Type B pancreatic cell (in vitro differentiated cells): ENCODE measurements around the gene HDAC10. TPM values are rescaled to one million over a fixed set of nuclear protein-coding genes. Genes with fewer than 3 reads are reported as not detected.

Source experiments
- DNase-seq: peaks from one replicate; pipeline ENCODE4 v3.0.0; 2021; ENCODE audit warnings: mixed read lengths; ENCODE audit not compliant: unreplicated experiment; ENCODE audit errors: extremely low spot score
- H3K27ac Mint-ChIP-seq: 2 replicates; pipeline ENCODE4 v1.8.0; 2021; ENCODE audit warnings: mild to moderate bottlenecking, mixed read lengths
- H3K27me3 Mint-ChIP-seq: 2 replicates; pipeline ENCODE4 v1.8.0; 2021; ENCODE audit warnings: mixed read lengths
- H3K36me3 Mint-ChIP-seq: 2 replicates; pipeline ENCODE4 v1.8.0; 2021; ENCODE audit warnings: mixed read lengths
- H3K4me1 Mint-ChIP-seq: one replicate; pipeline ENCODE4 v1.8.0; 2021; ENCODE audit warnings: mixed read lengths; ENCODE audit not compliant: unreplicated experiment
- H3K4me3 Mint-ChIP-seq: 2 replicates; pipeline ENCODE4 v1.8.0; 2021; ENCODE audit warnings: mild to moderate bottlenecking, mixed read lengths
- H3K9me3 Mint-ChIP-seq: 2 replicates; pipeline ENCODE4 v1.8.0; 2021; ENCODE audit warnings: mixed read lengths
- total RNA-seq: library from RNA; stranded (reverse); gene quantifications from 2 replicates; pipeline ENCODE4 v1.2.1, GENCODE V29; 2021; ENCODE audit warnings: low replicate concordance
- TF ChIP-seq, protein P1 (sequence below): fragments of 200-600 bp; sonication (generic); conservative IDR thresholded peaks from 2 replicates; pipeline ENCODE4 v1.5.0; 2021; ENCODE audit warnings: antibody characterized with exemption, mild to moderate bottlenecking

The HDAC10 gene
- total RNA-seq, 1 donor from 2014 or later: 37.1 TPM

DNA sequence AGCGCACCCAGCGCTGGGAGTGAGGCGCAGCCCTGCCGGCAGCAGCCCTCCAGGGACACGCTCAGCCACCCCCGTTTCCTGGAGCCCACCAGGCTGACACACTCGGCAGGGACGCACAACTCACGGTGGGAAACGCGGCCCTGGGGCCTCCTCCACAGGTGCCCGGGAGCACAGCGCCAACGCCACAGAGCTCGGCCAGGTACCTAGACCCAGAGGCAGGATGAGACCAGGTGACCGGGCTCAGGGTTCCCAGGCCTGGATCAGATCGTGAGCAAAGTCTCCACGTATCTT lies 24.2 kb downstream of the HDAC10 start:
- Mint-ChIP-seq H3K36me3 (no peaks in the 10 kb centered on the region), H3K4me3 (no peak overlapping the region), H3K4me1 (no peaks in the 10 kb centered on the region), H3K27me3 (no peaks in the 10 kb centered on the region), H3K9me3 (no peaks in the 10 kb centered on the region), H3K27ac (no peak overlapping the region)
- TF ChIP-seq, protein P1, sequence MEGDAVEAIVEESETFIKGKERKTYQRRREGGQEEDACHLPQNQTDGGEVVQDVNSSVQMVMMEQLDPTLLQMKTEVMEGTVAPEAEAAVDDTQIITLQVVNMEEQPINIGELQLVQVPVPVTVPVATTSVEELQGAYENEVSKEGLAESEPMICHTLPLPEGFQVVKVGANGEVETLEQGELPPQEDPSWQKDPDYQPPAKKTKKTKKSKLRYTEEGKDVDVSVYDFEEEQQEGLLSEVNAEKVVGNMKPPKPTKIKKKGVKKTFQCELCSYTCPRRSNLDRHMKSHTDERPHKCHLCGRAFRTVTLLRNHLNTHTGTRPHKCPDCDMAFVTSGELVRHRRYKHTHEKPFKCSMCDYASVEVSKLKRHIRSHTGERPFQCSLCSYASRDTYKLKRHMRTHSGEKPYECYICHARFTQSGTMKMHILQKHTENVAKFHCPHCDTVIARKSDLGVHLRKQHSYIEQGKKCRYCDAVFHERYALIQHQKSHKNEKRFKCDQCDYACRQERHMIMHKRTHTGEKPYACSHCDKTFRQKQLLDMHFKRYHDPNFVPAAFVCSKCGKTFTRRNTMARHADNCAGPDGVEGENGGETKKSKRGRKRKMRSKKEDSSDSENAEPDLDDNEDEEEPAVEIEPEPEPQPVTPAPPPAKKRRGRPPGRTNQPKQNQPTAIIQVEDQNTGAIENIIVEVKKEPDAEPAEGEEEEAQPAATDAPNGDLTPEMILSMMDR: no peak
- DNase-seq: no peak

DNA sequence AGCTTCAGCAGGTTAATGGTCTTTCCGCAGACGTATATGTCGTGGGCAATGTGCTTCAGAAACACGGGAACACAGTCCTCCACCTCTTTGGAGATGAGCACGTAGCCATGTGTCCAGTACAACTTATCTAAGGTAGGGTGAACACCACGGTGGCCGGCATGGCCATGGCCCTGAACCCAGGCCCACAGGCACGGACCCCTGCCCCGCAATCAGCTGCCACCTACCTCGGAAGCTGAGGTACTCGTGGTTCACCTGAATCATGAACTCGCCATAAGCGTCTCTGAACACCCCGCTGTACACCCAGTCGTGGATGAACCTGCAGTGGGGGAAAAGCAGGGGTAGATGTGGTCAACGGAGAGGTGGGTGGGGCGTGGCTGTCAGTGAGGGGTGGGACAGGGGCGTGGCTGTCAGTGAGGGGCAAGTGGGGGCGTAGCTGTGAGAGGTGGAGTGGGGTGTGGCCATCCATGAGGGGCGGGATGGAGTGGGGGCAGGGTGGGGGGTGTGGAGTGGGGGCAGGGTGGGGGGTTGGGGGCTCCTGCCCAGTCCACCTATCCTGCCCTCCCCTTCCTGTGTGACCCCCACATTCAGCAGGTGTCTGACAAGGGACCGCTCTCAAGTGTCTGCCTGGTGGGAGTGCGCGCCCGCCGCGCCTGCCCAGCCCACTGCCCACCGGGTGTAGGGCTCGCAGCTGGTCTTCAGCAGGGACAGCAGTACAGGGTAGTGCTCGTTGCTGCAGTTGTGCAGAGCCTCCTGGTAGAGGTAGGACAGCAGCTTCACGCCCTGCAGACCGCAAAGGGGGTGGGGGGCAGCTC lies 24.8 kb downstream of the HDAC10 start:
- no peak overlapping the region for H3K4me3 Mint-ChIP-seq
- H3K27ac Mint-ChIP-seq: no peak overlapping the region
- no peaks in the 10 kb centered on the region for H3K36me3 Mint-ChIP-seq
- H3K9me3 Mint-ChIP-seq: no peaks in the 10 kb centered on the region
- DNase-seq: no peak
- TF ChIP-seq, protein P1: no peak
- no peaks in the 10 kb centered on the region for H3K27me3 Mint-ChIP-seq
- no peaks in the 10 kb centered on the region for H3K4me1 Mint-ChIP-seq

DNA sequence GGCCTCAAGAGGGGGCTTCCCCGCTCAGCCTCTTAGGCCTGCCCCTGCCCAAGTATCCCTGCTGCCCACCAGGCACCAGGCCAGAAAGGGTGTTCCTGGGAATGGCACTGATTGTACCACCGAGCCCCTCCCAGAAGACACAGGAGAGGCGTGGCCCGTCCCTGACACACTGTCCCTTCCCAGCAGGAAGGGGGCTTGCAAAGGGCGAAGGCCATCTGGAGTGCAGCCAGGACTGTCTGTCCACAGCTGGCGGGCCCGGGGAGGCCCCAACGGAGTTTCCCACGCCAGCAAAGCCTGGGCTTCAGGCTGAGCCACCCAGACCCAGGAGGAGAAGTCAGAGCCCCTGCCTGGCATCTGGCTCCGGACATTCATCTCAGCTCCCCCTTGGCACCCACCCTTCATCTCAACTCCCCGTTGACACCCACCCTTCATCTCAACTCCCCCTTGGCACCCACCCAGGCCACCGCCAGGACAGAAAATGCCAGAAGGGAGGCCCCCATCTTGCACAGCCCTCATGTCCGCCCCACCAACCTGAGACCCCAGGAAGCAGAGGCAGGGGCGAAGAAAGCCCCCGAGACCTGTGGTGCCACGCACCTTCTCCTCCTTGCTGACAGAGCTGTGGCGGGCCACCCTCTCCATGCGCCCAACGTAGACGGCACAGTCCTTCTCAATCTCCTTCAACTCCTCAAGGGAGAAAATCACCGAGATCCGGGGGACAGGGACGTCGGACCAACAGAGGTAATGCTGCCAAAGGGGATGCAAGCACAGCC lies 25.7 kb downstream of the HDAC10 start:
- no peaks in the 10 kb centered on the region for H3K9me3 Mint-ChIP-seq
- H3K4me3 Mint-ChIP-seq: no peak overlapping the region
- no peaks in the 10 kb centered on the region for H3K36me3 Mint-ChIP-seq
- no peak overlapping the region for H3K27ac Mint-ChIP-seq
- no peaks in the 10 kb centered on the region for H3K4me1 Mint-ChIP-seq
- DNase-seq: no peak
- TF ChIP-seq, protein P1: no peak
- H3K27me3 Mint-ChIP-seq: no peaks in the 10 kb centered on the region

DNA sequence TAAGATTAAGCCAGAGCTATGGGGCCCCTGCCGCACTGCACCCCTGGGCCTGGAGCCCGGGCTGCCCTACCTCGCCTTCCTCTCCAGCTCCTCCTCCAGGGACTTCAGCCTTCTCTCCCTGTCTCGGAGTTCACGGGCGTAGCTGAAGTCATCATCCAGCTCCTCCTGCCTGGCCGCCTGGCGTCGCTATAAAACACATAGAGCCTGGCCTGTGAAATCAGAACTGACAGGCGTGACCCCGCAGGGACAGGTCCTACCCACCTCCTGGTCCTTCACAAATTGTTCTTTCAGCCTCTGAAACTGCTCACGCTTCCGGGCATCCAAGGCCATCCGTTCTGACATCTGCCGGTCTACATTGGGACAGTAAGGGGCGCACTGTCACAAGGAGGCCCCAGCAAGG lies 27.0 kb downstream of the HDAC10 start:
- TF ChIP-seq, protein P1: no peak
- Mint-ChIP-seq H3K4me3 (no peak overlapping the region), H3K9me3 (no peaks in the 10 kb centered on the region), H3K36me3 (no peaks in the 10 kb centered on the region), H3K27ac (no peak overlapping the region), H3K27me3 (no peaks in the 10 kb centered on the region), H3K4me1 (no peaks in the 10 kb centered on the region)
- no peak for DNase-seq

DNA sequence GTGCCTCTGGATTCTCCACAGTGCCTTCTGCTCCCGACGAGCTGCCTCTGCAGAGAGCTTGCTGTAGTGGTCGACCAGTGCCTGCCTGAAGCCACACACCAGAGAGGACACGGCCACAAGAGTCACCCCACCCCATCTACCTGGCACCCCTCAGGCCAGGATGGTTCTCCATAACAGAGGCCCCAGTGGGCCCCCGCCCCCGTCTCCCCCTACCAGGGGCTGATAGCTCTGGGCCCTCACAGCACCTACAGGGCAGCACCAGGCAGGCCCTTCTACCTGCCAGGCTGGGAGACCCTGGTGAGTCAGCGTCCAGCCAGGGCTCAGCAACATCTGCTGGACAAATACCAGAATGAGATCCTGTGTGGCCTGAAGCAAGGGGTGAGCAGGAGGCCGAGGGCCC lies 28.6 kb downstream of the HDAC10 start:
- H3K36me3 Mint-ChIP-seq: no peaks in the 10 kb centered on the region
- no peak for DNase-seq
- no peaks in the 10 kb centered on the region for H3K27me3 Mint-ChIP-seq
- no peak overlapping the region for H3K27ac Mint-ChIP-seq
- no peak overlapping the region for H3K4me3 Mint-ChIP-seq
- no peaks in the 10 kb centered on the region for H3K4me1 Mint-ChIP-seq
- H3K9me3 Mint-ChIP-seq: no peaks in the 10 kb centered on the region
- TF ChIP-seq, protein P1: no peak
